ENCODE data around the gene MOGAT2.

The MOGAT2 gene

DNA sequence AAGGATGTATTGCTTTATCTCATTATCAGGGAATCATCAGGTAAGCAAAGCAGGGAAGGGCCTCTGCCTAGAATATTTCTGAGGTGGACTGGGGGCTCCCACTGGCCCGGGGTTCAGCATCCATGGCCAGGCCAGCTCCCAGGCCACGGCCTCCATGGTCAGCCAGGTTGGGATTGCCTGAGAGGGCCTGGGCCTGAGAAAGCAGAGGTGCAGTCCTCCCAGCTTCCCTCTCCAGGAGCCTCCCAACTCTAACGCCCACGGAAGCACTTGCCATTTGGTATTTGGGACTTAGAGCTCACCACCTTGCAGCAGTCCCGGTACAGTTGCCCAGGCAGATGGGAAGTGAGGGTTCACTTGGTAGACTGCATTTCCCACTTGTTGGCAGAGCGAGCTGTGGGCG lies 63.7 kb downstream of the MOGAT2 start:
- DNase-seq: no peak

DNA sequence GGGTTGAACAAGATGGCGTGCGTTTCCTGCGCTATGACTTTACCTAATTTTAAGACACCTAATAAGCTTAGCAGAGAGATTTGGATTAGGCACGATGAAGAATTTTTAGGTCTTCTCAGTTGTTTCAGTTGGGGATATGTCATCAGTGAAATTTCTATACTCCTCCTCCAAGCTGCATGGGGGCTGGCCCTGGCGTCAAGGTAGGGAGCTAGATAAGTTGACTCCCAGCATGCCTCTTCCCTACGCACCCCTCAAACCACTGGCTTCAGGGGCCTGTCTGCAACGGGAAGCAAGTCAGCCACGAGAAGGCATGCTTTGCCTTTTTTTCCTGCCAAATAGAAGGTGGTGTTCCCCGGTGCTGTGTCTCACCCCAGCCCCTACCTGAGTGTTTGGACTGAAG lies 64.2 kb downstream of the MOGAT2 start:
- no peak for DNase-seq

Measured in hematopoietic multipotent progenitor cell treated with erythropoietin and hydrocortisone succinate and interleukin-3 and kit ligand, for 8 days (in vitro differentiated cells).